ENCODE results near the gene RSPRY1.

DNA sequence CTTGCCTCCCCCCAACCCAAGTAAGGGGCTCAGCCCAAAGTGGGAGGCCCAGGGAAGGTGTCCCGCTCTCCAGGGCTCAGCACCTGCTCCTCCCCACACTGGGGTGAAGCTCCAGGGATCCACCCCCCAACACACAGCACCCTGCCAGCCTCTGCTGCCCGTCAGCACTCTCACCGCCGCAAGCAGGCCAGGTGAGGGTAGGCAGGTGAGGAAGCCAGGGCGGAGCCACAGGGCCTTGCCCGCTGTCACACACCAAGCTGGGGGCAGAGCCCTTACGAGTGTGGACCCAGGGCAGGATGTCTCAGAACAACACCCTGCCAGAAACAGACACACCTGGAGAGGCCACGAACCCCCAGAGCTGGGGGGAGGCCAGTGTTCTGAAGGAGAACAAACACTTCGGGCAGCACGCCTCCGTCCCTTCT lies 78.8 kb downstream of the RSPRY1 start:
- TF ChIP-seq FOSL2 (IDR thresholded peaks at IDR 0.05) (no peak), FOSL2 (CRISPR knock-in tag; IDR thresholded peaks at IDR 0.05) (no peak), KDM5A (IDR thresholded peaks at IDR 0.05) (no peak), RAD21 (conservative IDR thresholded peaks at IDR 0.05 in 1 of 2, IDR thresholded peaks at IDR 0.05 in 1 of 2) (no peak), CHD2 (IDR thresholded peaks at IDR 0.05; ENCODE audit: low read length, partially characterized antibody) (no peak), EP300 (IDR thresholded peaks at IDR 0.05) (no peak), RFX5 (IDR thresholded peaks at IDR 0.05) (no peak), MAZ (IDR thresholded peaks at IDR 0.05; ENCODE audit: borderline replicate concordance, low read depth, low read length) (no peak), SMC3 (IDR thresholded peaks at IDR 0.05) (no peak)
- TF ChIP-seq, protein P1, sequence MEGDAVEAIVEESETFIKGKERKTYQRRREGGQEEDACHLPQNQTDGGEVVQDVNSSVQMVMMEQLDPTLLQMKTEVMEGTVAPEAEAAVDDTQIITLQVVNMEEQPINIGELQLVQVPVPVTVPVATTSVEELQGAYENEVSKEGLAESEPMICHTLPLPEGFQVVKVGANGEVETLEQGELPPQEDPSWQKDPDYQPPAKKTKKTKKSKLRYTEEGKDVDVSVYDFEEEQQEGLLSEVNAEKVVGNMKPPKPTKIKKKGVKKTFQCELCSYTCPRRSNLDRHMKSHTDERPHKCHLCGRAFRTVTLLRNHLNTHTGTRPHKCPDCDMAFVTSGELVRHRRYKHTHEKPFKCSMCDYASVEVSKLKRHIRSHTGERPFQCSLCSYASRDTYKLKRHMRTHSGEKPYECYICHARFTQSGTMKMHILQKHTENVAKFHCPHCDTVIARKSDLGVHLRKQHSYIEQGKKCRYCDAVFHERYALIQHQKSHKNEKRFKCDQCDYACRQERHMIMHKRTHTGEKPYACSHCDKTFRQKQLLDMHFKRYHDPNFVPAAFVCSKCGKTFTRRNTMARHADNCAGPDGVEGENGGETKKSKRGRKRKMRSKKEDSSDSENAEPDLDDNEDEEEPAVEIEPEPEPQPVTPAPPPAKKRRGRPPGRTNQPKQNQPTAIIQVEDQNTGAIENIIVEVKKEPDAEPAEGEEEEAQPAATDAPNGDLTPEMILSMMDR (IDR thresholded peaks at IDR 0.05): no peak
